ENCODE results near the gene MAML3.

MAML3 gene

GRCh38 chr4:139826426-139826825 is 327.6 kb downstream of the MAML3 start:
- peak; percentile 79 for DNase-seq

DNA sequence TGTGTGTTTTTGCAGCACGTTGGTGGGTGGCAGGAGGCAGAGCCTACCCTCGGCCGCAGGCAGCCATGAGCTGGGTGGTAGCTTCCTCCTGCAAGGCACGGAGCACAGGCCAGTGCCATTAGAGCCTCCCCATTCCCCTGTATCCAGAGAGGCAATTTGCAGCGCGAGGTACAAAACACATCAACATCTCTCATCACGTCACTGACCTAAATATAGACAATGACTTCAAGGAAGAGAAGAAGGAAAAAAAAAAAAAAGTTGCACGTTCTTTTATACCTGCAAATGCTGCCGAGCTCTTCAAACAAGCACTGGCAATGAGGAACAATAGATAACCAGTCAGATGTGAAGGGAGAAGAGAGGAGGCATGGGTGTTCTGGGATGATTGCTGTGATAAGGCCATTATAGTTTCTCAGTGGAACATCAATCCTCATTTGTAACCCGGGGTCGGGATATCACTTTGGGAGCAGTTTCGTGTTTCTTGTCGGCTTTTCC is 328.4 kb downstream of the MAML3 start:
- peak; percentile 31 for DNase-seq

- DNase-seq: no peak
Measured at GRCh38 chr4:139824882-139825522, 329.0 kb downstream of the MAML3 start.

DNA sequence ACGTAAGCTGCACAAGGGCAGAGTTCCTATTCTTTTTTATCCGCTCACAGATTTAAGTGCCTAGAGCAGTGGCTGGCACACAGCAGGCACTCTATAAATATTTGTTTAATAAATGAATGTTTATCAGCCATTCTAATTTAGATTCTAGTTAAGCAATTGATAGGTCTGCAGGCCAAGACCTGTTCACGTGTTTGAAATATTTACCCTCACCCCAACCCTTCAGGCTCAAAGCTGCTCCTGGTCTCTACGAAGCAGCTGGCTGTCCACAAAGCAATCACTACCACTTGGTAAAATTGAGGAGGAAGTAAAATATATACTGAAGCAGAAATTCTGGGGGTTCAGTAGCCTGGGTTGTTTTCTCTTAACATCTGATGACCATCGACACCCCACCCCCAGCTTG is 330.2 kb downstream of the MAML3 start:
- DNase-seq: peak; percentile 91

DNA sequence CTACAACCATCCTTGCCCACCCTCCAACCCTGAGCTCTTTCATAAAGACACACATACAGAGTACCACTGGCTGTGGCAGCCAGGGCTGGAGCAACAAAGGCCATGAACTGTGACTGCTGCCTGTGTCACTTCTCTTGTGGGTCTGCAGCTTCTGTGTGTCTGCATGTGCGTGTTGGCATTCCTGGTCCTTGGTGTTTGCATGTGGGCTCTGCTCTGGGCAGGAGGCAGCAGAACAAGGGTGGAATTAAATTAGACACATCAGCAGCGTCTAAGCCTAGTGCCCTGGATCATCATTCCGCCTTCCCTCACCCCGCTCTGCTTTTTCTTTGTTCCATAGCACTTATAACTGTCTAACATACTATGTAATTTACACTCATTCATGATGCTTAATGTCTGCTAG is 330.6 kb downstream of the MAML3 start:
- DNase-seq: no peak

- no peak for DNase-seq
Measured at GRCh38 chr4:139822391-139822790, 331.6 kb downstream of the MAML3 start.

GRCh38 chr4:139819082-139819481 is 334.9 kb downstream of the MAML3 start:
- peak; percentile 30 for DNase-seq

- peak; percentile 84 for DNase-seq
Measured at GRCh38 chr4:139817657-139818452, 336.1 kb downstream of the MAML3 start.

- no peak for DNase-seq
Measured at GRCh38 chr4:139816856-139817255, 337.1 kb downstream of the MAML3 start.

GRCh38 chr4:139815778-139816601 is 338.0 kb downstream of the MAML3 start:
- no peak for DNase-seq

GRCh38 chr4:139814323-139815015 is 339.5 kb downstream of the MAML3 start:
- peak; percentile 90 for DNase-seq

DNA sequence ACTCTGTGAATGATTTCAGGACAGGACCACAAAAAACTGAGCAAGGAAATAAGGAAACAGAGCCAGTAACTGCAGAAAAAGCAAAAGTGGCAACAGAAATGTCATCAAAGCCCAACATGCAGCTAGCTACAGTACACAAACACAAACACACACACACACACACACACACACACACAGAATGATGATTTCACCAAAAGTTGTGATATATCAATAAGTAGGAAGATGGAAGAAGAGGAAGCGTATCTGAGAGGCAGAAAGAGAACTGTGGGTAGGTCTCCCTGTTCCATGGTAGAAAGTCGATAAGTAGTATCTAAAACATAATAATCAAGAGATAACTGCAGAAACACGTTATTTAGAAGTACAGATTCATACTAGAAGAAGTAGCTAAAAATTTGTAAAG is 340.1 kb downstream of the MAML3 start:
- no peak for DNase-seq

DNA sequence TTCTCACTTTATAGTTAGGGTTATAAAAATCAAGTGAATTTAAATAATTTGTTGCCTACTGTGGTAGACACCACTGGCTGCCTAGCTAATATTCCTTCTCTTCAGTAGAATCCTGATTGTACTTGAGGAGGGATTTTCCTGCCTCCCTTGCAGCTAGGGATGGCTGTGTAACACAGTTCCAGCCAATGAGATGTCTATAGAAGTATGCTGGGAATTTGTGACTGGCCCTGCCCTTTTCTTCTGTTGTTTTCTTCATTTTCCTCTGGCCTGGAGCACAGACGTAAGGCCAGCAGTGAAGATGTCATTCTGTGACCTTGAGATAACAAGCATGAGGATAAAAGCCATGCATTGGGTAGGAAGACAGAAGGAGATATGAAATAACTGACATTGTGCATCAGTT is 343.3 kb downstream of the MAML3 start:
- DNase-seq: no peak

DNA sequence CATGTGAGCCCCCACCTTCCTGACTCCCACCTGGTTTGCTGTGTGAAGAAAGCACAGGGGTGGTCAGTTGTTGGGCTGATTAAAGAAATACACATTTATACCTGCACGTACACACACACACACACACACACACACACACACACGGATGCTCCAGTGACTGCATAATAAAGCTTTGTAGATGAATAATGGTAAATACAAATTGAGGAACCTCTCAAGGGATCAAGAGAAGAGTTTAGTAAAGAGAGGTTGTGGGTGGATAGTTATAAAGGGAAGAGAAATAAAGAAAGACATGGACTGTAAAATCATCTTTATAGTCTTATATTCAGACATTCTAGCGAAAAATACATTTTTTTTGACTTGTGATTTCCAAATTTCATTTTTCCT is 344.2 kb downstream of the MAML3 start:
- no peak for DNase-seq

GRCh38 chr4:139808808-139809756 is 344.9 kb downstream of the MAML3 start:
- DNase-seq: peak; percentile 76

GRCh38 chr4:139808381-139808807 is 345.6 kb downstream of the MAML3 start:
- DNase-seq: peak; percentile 64

DNA sequence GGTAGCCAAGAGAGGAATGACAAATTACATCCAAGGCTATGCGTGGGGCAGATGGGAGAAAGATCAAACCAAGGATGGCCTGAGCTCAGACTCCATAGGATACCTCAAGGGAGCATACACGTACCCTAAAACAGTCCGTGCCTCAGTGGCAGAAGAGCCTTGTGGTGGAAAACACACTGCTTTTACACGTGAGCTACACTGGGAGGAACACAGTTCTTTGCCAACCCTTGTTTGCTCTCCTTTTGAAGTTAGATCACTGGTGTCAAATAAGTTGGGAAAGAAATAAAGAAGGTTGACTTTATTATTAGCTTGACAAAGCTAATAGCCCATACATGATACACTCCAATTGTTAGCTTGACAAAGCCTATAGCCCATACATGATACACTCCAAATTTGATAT is 346.5 kb downstream of the MAML3 start:
- no peak for DNase-seq

- no peak for DNase-seq
Measured at GRCh38 chr4:139806929-139807328, 347.1 kb downstream of the MAML3 start.

DNA sequence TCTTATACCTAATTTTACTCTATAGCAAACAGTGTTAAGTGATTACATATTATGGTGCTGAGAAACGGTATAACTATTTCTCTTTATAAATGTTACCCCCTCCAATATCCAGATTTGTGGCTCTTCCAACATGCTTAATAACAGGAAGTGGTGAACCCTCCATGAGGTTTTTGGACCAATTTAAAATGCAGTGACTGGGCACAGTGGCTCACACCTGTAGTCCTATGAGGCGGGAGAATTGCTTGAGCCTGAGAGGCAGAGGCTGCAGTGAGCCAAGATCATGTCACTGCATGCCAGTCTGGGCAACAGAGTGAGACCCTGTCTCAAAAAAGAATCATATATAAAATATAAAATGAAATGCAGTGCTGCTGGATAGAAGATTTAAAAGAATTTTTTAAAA is 351.1 kb downstream of the MAML3 start:
- peak; percentile 66 for DNase-seq

GRCh38 chr4:139802488-139802887 is 351.5 kb downstream of the MAML3 start:
- peak; percentile 62 for DNase-seq

DNA sequence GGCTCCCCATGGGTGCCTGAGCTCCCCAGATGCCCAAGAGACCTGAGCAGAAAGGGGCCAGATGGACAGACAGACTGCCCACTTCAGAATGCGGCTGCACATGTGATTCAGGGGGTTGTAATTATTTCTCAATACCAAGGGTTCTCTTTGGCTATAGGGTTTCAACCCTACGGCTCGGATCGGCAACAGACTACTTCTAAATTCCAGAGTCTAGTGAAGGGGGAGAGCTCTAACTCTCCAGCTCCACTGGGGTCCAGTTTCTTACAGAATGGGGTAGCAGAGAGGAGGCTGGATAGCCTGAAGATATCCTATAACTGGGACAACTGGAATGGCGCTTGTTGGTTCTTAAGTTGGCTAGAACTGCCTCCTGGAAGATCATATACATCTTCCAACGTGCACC is 352.1 kb downstream of the MAML3 start:
- peak; percentile 83 for DNase-seq

DNA sequence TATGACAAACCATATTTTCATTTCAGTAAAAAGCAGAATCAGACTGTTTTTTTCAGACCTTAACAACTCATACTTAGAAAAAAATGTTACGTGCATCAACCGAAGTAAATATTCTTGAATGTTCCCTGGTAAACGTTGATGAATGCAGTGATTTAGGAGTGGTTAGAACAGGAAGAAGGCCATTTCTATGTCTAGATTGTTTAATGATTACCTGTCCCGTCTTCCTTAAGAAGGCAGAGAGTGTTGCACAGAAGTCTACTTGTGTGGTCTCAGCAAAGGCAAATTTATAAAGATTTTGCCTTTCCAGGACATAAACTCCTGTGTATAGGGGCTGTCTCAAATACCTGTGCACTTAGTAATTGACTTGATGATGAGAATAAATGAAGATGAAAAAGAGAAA is 353.9 kb downstream of the MAML3 start:
- peak; percentile 6 for DNase-seq

Measured in NCI-H69 (cell line).